ENCODE results near the gene LDAH.

Gene LDAH

GRCh38 chr2:20752293-20752692 is 70.6 kb downstream of the LDAH start:
- Histone ChIP-seq H3K27me3 (ENCODE audit: control insufficient read depth in 3 of 3, insufficient read depth in 3 of 3, low read depth in 1 of 3, low read length in 3 of 3) (no peaks in the 10 kb centered on the region), H3K4me3 (ENCODE audit: low read length in 2 of 2) (no peak overlapping the region), H3K4me1 (ENCODE audit: control insufficient read depth in 2 of 2, insufficient read depth in 1 of 2, low read depth in 1 of 2, low read length in 2 of 2) (no peaks in the 10 kb centered on the region), H3K4ac (ENCODE audit: low read length) (no peak overlapping the region), H2BK15ac (ENCODE audit: low read length) (no peak overlapping the region), H2BK5ac (ENCODE audit: low read length) (no peak overlapping the region), H3K9me3 (replicated peaks in 1 of 2; ENCODE audit: control insufficient read depth in 2 of 2, insufficient read depth in 1 of 2, low read depth in 1 of 2, low read length in 2 of 2) (peaks cover 0 to 15% of the 10 kb centered on the region in 2 donors), H3K4me2 (ENCODE audit: insufficient read depth, low read length, poor library complexity, severe bottlenecking) (no peak overlapping the region), H3K14ac (ENCODE audit: low read length) (no peak overlapping the region), H4K91ac (ENCODE audit: low read depth, low read length, poor library complexity) (no peak overlapping the region), H3K36me3 (replicated peaks in 1 of 2; ENCODE audit: control insufficient read depth in 2 of 2, insufficient read depth in 2 of 2, low read length in 2 of 2) (peaks cover 0 to 35% of the 10 kb centered on the region in 2 donors), H2BK120ac (ENCODE audit: low read depth, low read length) (no peak overlapping the region), H2BK12ac (ENCODE audit: low read length) (no peak overlapping the region), H3K23ac (ENCODE audit: low read depth, low read length, poor library complexity) (no peak overlapping the region), H4K8ac (ENCODE audit: low read depth, low read length) (no peak overlapping the region), H3K79me1 (ENCODE audit: low read depth, low read length) (no peaks in the 10 kb centered on the region), H2AFZ (ENCODE audit: low read length) (no peak overlapping the region), H3K27ac (replicated peaks; ENCODE audit: low read length) (no peak overlapping the region), H2AK5ac (ENCODE audit: low read depth, low read length) (no peak overlapping the region), H3K9ac (ENCODE audit: low read depth, low read length, poor library complexity) (no peak overlapping the region), H3K18ac (ENCODE audit: low read length) (no peak overlapping the region)
- WGBS, 2 donors (ENCODE audit: extremely low coverage in 2 of 2, insufficient read length in 2 of 2, insufficient replicate concordance in 1 of 2), result no CpG with 5 or more reads among the region's 3 CpGs
- DNase-seq (ENCODE audit: low spot score), result no peak

- DNase-seq (ENCODE audit: low spot score), result no peak
- no peak overlapping the region for H4K8ac ChIP-seq (ENCODE audit: low read depth, low read length)
These were observed 75.6 kb downstream of the LDAH start for GRCh38 chr2:20747317-20747716.

GRCh38 chr2:20745924-20746555 is 76.9 kb downstream of the LDAH start:
- Histone ChIP-seq H3K4me1 (ENCODE audit: control insufficient read depth in 2 of 2, insufficient read depth in 1 of 2, low read depth in 1 of 2, low read length in 2 of 2) (no peaks in the 10 kb centered on the region), H2BK12ac (ENCODE audit: low read length) (no peak overlapping the region), H2AFZ (ENCODE audit: low read length) (no peak overlapping the region), H3K9ac (ENCODE audit: low read depth, low read length, poor library complexity) (no peak overlapping the region), H3K4me3 (ENCODE audit: low read length in 2 of 2) (no peak overlapping the region), H3K4ac (ENCODE audit: low read length) (no peak overlapping the region), H4K8ac (ENCODE audit: low read depth, low read length) (no peak overlapping the region), H2BK120ac (ENCODE audit: low read depth, low read length) (no peak overlapping the region), H3K9me3 (replicated peaks in 1 of 2; ENCODE audit: control insufficient read depth in 2 of 2, insufficient read depth in 1 of 2, low read depth in 1 of 2, low read length in 2 of 2) (no peaks in the 10 kb centered on the region), H2AK5ac (ENCODE audit: low read depth, low read length) (no peak overlapping the region), H4K91ac (ENCODE audit: low read depth, low read length, poor library complexity) (no peak overlapping the region), H3K4me2 (ENCODE audit: insufficient read depth, low read length, poor library complexity, severe bottlenecking) (no peak overlapping the region), H2BK15ac (ENCODE audit: low read length) (no peak overlapping the region), H3K18ac (ENCODE audit: low read length) (no peak overlapping the region), H2BK5ac (ENCODE audit: low read length) (no peak overlapping the region), H3K36me3 (replicated peaks in 1 of 2; ENCODE audit: control insufficient read depth in 2 of 2, insufficient read depth in 2 of 2, low read length in 2 of 2) (peaks cover 0 to 16% of the 10 kb centered on the region in 2 donors), H3K14ac (ENCODE audit: low read length) (no peak overlapping the region), H3K23ac (ENCODE audit: low read depth, low read length, poor library complexity) (no peak overlapping the region), H3K27me3 (ENCODE audit: control insufficient read depth in 3 of 3, insufficient read depth in 3 of 3, low read depth in 1 of 3, low read length in 3 of 3) (no peaks in the 10 kb centered on the region), H3K27ac (replicated peaks; ENCODE audit: low read length) (no peak overlapping the region), H3K79me1 (ENCODE audit: low read depth, low read length) (no peaks in the 10 kb centered on the region)
- no peak for DNase-seq (ENCODE audit: low spot score)
- no CpG with 5 or more reads among the region's 2 CpGs for WGBS, 2 donors (ENCODE audit: extremely low coverage in 2 of 2, insufficient read length in 2 of 2, insufficient replicate concordance in 1 of 2)

More at GRCh38 chr2:20747317-20747716, 75.6 kb downstream of the LDAH start:
- Histone ChIP-seq H3K36me3 (replicated peaks in 1 of 2; ENCODE audit: control insufficient read depth in 2 of 2, insufficient read depth in 2 of 2, low read length in 2 of 2) (peaks cover 0 to 23% of the 10 kb centered on the region in 2 donors), H3K14ac (ENCODE audit: low read length) (no peak overlapping the region), H2BK5ac (ENCODE audit: low read length) (no peak overlapping the region), H3K27me3 (ENCODE audit: control insufficient read depth in 3 of 3, insufficient read depth in 3 of 3, low read depth in 1 of 3, low read length in 3 of 3) (no peaks in the 10 kb centered on the region), H3K27ac (replicated peaks; ENCODE audit: low read length) (no peak overlapping the region), H2AFZ (ENCODE audit: low read length) (no peak overlapping the region), H2BK12ac (ENCODE audit: low read length) (no peak overlapping the region), H3K9me3 (replicated peaks in 1 of 2; ENCODE audit: control insufficient read depth in 2 of 2, insufficient read depth in 1 of 2, low read depth in 1 of 2, low read length in 2 of 2) (peaks cover 0 to 8% of the 10 kb centered on the region in 2 donors), H3K4me2 (ENCODE audit: insufficient read depth, low read length, poor library complexity, severe bottlenecking) (no peak overlapping the region), H3K4ac (ENCODE audit: low read length) (no peak overlapping the region), H2AK5ac (ENCODE audit: low read depth, low read length) (no peak overlapping the region), H3K23ac (ENCODE audit: low read depth, low read length, poor library complexity) (no peak overlapping the region), H3K4me3 (ENCODE audit: low read length in 2 of 2) (no peak overlapping the region), H3K4me1 (ENCODE audit: control insufficient read depth in 2 of 2, insufficient read depth in 1 of 2, low read depth in 1 of 2, low read length in 2 of 2) (no peaks in the 10 kb centered on the region), H3K9ac (ENCODE audit: low read depth, low read length, poor library complexity) (no peak overlapping the region), H4K91ac (ENCODE audit: low read depth, low read length, poor library complexity) (no peak overlapping the region), H3K79me1 (ENCODE audit: low read depth, low read length) (no peaks in the 10 kb centered on the region), H2BK15ac (ENCODE audit: low read length) (no peak overlapping the region), H2BK120ac (ENCODE audit: low read depth, low read length) (no peak overlapping the region), H3K18ac (ENCODE audit: low read length) (no peak overlapping the region)
- WGBS, 2 donors (ENCODE audit: extremely low coverage in 2 of 2, insufficient read length in 2 of 2, insufficient replicate concordance in 1 of 2), result no CpG with 5 or more reads among the region's 1 CpG

GRCh38 chr2:20744366-20745335 is 78.2 kb downstream of the LDAH start:
- H3K9ac ChIP-seq (ENCODE audit: low read depth, low read length, poor library complexity), result no peak overlapping the region
- H3K79me1 ChIP-seq (ENCODE audit: low read depth, low read length), result no peaks in the 10 kb centered on the region
- no peak overlapping the region for H3K18ac ChIP-seq (ENCODE audit: low read length)
- no peaks in the 10 kb centered on the region for H3K9me3 ChIP-seq (replicated peaks in 1 of 2; ENCODE audit: control insufficient read depth in 2 of 2, insufficient read depth in 1 of 2, low read depth in 1 of 2, low read length in 2 of 2)
- H2BK12ac ChIP-seq (ENCODE audit: low read length), result no peak overlapping the region
- H3K4me1 ChIP-seq (ENCODE audit: control insufficient read depth in 2 of 2, insufficient read depth in 1 of 2, low read depth in 1 of 2, low read length in 2 of 2), result no peaks in the 10 kb centered on the region
- no peak overlapping the region for H2AK5ac ChIP-seq (ENCODE audit: low read depth, low read length)
- no peak for DNase-seq (ENCODE audit: low spot score)
- no CpG with 5 or more reads among the region's 2 CpGs for WGBS, 2 donors (ENCODE audit: extremely low coverage in 2 of 2, insufficient read length in 2 of 2, insufficient replicate concordance in 1 of 2)
- H3K27me3 ChIP-seq (ENCODE audit: control insufficient read depth in 3 of 3, insufficient read depth in 3 of 3, low read depth in 1 of 3, low read length in 3 of 3), result no peaks in the 10 kb centered on the region
- H2BK15ac ChIP-seq (ENCODE audit: low read length), result no peak overlapping the region
- H3K27ac ChIP-seq (replicated peaks; ENCODE audit: low read length), result no peak overlapping the region
- H3K4me3 ChIP-seq (ENCODE audit: low read length in 2 of 2), result no peak overlapping the region
- no peak overlapping the region for H4K8ac ChIP-seq (ENCODE audit: low read depth, low read length)
- no peak overlapping the region for H3K23ac ChIP-seq (ENCODE audit: low read depth, low read length, poor library complexity)
- no peak overlapping the region for H3K4ac ChIP-seq (ENCODE audit: low read length)
- no peak overlapping the region for H3K4me2 ChIP-seq (ENCODE audit: insufficient read depth, low read length, poor library complexity, severe bottlenecking)
- H3K14ac ChIP-seq (ENCODE audit: low read length), result no peak overlapping the region
- no peak overlapping the region for H2AFZ ChIP-seq (ENCODE audit: low read length)
- no peak overlapping the region for H2BK120ac ChIP-seq (ENCODE audit: low read depth, low read length)
- H3K36me3 ChIP-seq (replicated peaks in 1 of 2; ENCODE audit: control insufficient read depth in 2 of 2, insufficient read depth in 2 of 2, low read length in 2 of 2), result peaks cover 0 to 13% of the 10 kb centered on the region in 2 donors
- H4K91ac ChIP-seq (ENCODE audit: low read depth, low read length, poor library complexity), result no peak overlapping the region
- H2BK5ac ChIP-seq (ENCODE audit: low read length), result no peak overlapping the region
